Muscle of leg (tissue), 16 donors: Measurements from ENCODE around the gene CLRN2. TPM values are rescaled to one million over a fixed set of nuclear protein-coding genes. Genes with fewer than 3 reads are reported as not detected.
A peak's percentile ranks its signal among the peaks of the same experiment; 100 is the strongest.

Source experiments
- DNase-seq: peaks from one replicate; pipeline ENCODE4 v3.0.0; 2013
- H3K27ac ChIP-seq: one replicate; pipeline ENCODE4 v1.5.1; 2013; ENCODE audit warnings: mild to moderate bottlenecking, low read length, control low read depth
- H3K27me3 ChIP-seq: one replicate; pipeline ENCODE4 v1.6.1; 2013; ENCODE audit warnings: low read length; ENCODE audit not compliant: control insufficient read depth, insufficient read depth
- H3K36me3 ChIP-seq: one replicate; pipeline ENCODE4 v1.6.1; 2013; ENCODE audit warnings: low read length; ENCODE audit not compliant: control insufficient read depth, insufficient read depth
- H3K4me1 ChIP-seq: one replicate; pipeline ENCODE4 v1.6.1; 2013; ENCODE audit warnings: low read length; ENCODE audit not compliant: control insufficient read depth, insufficient read depth
- H3K4me3 ChIP-seq: one replicate; pipeline ENCODE4 v1.5.1; 2013; ENCODE audit warnings: low read length, control low read depth
- H3K9me3 ChIP-seq: replicated peaks from 2 replicates; pipeline ENCODE4 v1.6.1; 2013; ENCODE audit warnings: low read depth, low read length; ENCODE audit not compliant: control insufficient read depth
- WGBS: methylation state at CpG from one replicate; pipeline ENCODE4 v1.1.5; 2013; ENCODE audit warnings: missing lambda C conversion rate; ENCODE audit not compliant: insufficient coverage; 5-methylcytosine and 5-hydroxymethylcytosine counted together
- long read RNA-seq, 11 donors: transcript quantifications; one replicate each; lab custom pipeline, GENCODE V29; 2026
- polyA plus RNA-seq, 8 donors: library from polyadenylated mRNA; unstranded; fragments of 120-200 nt; gene quantifications; one replicate each; pipeline versions ENCODE4 v1.2.1 to v1.2.3, GENCODE V29; 2013; ENCODE audit warnings: inconsistent platforms in 1 of 8, low replicate concordance in 1 of 8; ENCODE audit not compliant: insufficient read length in 8 of 8, insufficient read depth in 1 of 8
- total RNA-seq: library from RNA; stranded (reverse); fragments of 120-200 nt; gene quantifications from one replicate; pipeline ENCODE4 v1.2.4, GENCODE V29; 2013

The CLRN2 gene
- not detected for total RNA-seq
- not detected for polyA plus RNA-seq
- long read RNA-seq, donor 1 = 0 reads
- long read RNA-seq, donor 2 = 0 reads
- long read RNA-seq, donor 3 = 0 reads
- long read RNA-seq, donor 4 = 0 reads
- long read RNA-seq, donor 5 = 0 reads
- long read RNA-seq, donor 6 = 0 reads
- long read RNA-seq, donor 7 = 0 reads
- long read RNA-seq, donor 8 = 0 reads
- long read RNA-seq, donor 9 = 0 reads
- long read RNA-seq, donor 10 = 0 reads
- long read RNA-seq, donor 11 = 0 reads

- Histone ChIP-seq H3K27me3 (peaks cover 2% of the 10 kb centered on the region), H3K36me3 (no peaks in the 10 kb centered on the region), H3K4me3 (no peak within 1 kb of the TSS), H3K4me1 (peaks cover 16% of the 10 kb centered on the region), H3K9me3 (no peaks in the 10 kb centered on the region), H3K27ac (no peak within 1 kb of the TSS)
- 76% methylated on average over 5 of the region's 9 CpGs for WGBS
- DNase-seq = no peak
Measured at GRCh38 chr4:17514865-17515264, at the start of gene CLRN2. TSS of gene CLRN2 (plus strand) at chr4:17515165. CDS start at chr4:17515267, 102 bp downstream.

GRCh38 chr4:17468619-17469221 is 46.2 kb upstream of the CLRN2 start:
- DNase-seq = peak; percentile 81
- H3K27me3 ChIP-seq = no peaks in the 10 kb centered on the region
- H3K4me1 ChIP-seq = peaks cover 3% of the 10 kb centered on the region
- WGBS = 80% methylated on average over 1 of the region's 9 CpGs
- no peaks in the 10 kb centered on the region for H3K9me3 ChIP-seq
- H3K4me3 ChIP-seq = no peak overlapping the region
- no peak overlapping the region for H3K27ac ChIP-seq
- no peaks in the 10 kb centered on the region for H3K36me3 ChIP-seq

GRCh38 chr4:17469931-17470674 is 44.9 kb upstream of the CLRN2 start:
- no peaks in the 10 kb centered on the region for H3K9me3 ChIP-seq
- no peaks in the 10 kb centered on the region for H3K27me3 ChIP-seq
- no peak overlapping the region for H3K27ac ChIP-seq
- H3K4me1 ChIP-seq = peaks cover 3% of the 10 kb centered on the region
- H3K4me3 ChIP-seq = no peak overlapping the region
- 40% methylated on average over 3 of the region's 11 CpGs for WGBS
- no peak for DNase-seq
- no peaks in the 10 kb centered on the region for H3K36me3 ChIP-seq

GRCh38 chr4:17475481-17475880 is 39.5 kb upstream of the CLRN2 start:
- H3K27ac ChIP-seq = no peak overlapping the region

GRCh38 chr4:17476853-17477252 is 38.1 kb upstream of the CLRN2 start:
- peaks cover 7% of the 10 kb centered on the region for H3K9me3 ChIP-seq

More at GRCh38 chr4:17475481-17475880, 39.5 kb upstream of the CLRN2 start:
- Histone ChIP-seq H3K4me3 (no peak overlapping the region), H3K36me3 (no peaks in the 10 kb centered on the region), H3K4me1 (no peaks in the 10 kb centered on the region), H3K9me3 (peaks cover 4% of the 10 kb centered on the region), H3K27me3 (no peaks in the 10 kb centered on the region)
- DNase-seq = no peak

GRCh38 chr4:17477774-17478472 is 37.0 kb upstream of the CLRN2 start:
- H3K9me3 ChIP-seq = peaks cover 10% of the 10 kb centered on the region
- H3K4me1 ChIP-seq = no peaks in the 10 kb centered on the region
- H3K27ac ChIP-seq = no peak overlapping the region
- WGBS = 14% methylated on average over 1 of the region's 9 CpGs
- H3K4me3 ChIP-seq = no peak overlapping the region
- no peaks in the 10 kb centered on the region for H3K27me3 ChIP-seq
- DNase-seq = no peak
- H3K36me3 ChIP-seq = peaks cover 2% of the 10 kb centered on the region

More at GRCh38 chr4:17476853-17477252, 38.1 kb upstream of the CLRN2 start:
- no peak for DNase-seq
- H3K27ac ChIP-seq = no peak overlapping the region
- 14% methylated on average over 1 of the region's 3 CpGs for WGBS
- no peaks in the 10 kb centered on the region for H3K27me3 ChIP-seq
- no peaks in the 10 kb centered on the region for H3K4me1 ChIP-seq
- no peaks in the 10 kb centered on the region for H3K36me3 ChIP-seq
- no peak overlapping the region for H3K4me3 ChIP-seq

GRCh38 chr4:17480210-17480927 is 34.6 kb upstream of the CLRN2 start:
- no peak overlapping the region for H3K27ac ChIP-seq
- DNase-seq = no peak
- 77% methylated on average over 2 of the region's 7 CpGs for WGBS
- peaks cover 13% of the 10 kb centered on the region for H3K9me3 ChIP-seq
- peaks cover 6% of the 10 kb centered on the region for H3K36me3 ChIP-seq
- no peaks in the 10 kb centered on the region for H3K27me3 ChIP-seq
- H3K4me3 ChIP-seq = no peak overlapping the region
- H3K4me1 ChIP-seq = no peaks in the 10 kb centered on the region

- no peaks in the 10 kb centered on the region for H3K4me1 ChIP-seq
- no peaks in the 10 kb centered on the region for H3K27me3 ChIP-seq
- DNase-seq = no peak
- H3K4me3 ChIP-seq = no peak overlapping the region
- H3K9me3 ChIP-seq = peaks cover 13% of the 10 kb centered on the region
- 85% methylated on average over 2 of the region's 2 CpGs for WGBS
- peaks cover 7% of the 10 kb centered on the region for H3K36me3 ChIP-seq
- no peak overlapping the region for H3K27ac ChIP-seq
Measured at GRCh38 chr4:17480955-17481354, 34.0 kb upstream of the CLRN2 start.

GRCh38 chr4:17482716-17483115 is 32.2 kb upstream of the CLRN2 start:
- H3K36me3 ChIP-seq = peaks cover 18% of the 10 kb centered on the region

More at GRCh38 chr4:17482716-17483115, 32.2 kb upstream of the CLRN2 start:
- peaks cover 13% of the 10 kb centered on the region for H3K9me3 ChIP-seq
- WGBS = 82% methylated on average over 2 of the region's 2 CpGs
- peaks cover 2% of the 10 kb centered on the region for H3K4me1 ChIP-seq
- H3K27me3 ChIP-seq = no peaks in the 10 kb centered on the region
- no peak overlapping the region for H3K4me3 ChIP-seq
- no peak for DNase-seq
- no peak overlapping the region for H3K27ac ChIP-seq
